GM18868 (cell line): Measurements from ENCODE around the gene EID2.
A peak's percentile ranks its signal among the peaks of the same experiment; 100 is the strongest.

Experiments
- ATAC-seq: cut with Tn5 transposase; IDR thresholded peaks from one replicate; pipeline ENCODE4 v1.9.1; 2021; ENCODE audit warnings: mild to moderate bottlenecking, moderate library complexity; ENCODE audit not compliant: unreplicated experiment

EID2 gene

DNA sequence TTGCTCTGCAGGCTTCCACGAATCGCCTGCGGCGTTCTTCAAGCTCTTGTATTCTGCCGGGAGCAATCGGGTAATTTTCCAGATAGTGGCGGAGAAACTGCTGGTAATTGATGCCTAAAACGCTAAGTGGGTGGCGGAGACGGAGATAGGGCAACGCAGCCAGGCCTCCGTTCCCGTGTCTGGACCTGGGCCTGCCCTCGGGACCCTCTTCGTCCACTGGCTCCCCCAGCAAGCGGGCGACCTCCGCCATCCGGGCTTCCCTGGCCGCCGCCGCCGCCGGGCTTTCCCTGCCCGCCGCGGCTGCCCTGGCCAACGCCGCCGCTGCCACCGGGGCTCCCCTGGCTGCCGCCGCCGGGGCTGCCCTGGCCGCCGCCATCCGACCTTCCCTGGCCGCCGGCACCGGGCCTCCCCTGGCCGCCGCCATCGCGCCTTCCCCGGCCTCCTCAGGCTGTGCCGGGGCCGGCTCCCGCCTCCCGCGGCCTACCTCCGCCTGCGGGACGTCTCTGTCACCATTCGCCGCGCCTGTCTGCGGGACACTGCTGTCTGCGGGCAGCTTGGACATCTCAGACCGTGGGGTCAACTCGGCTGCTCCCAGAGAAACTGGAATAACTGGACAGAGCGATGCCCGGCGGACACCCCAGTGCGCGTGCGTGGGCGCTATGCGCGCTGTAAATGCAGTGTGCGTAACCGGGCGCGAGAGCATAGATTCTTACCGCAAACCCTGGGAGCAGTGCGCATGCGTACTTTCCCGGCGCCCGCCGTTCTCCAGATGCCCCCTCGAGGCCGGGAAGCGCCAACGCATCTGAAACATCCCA is at the start of gene EID2:
EID2 (minus strand) TSS at position 644 of the 815 bp plus-strand sequence; CDS start at position 562, 82 bp downstream.
- ATAC-seq = peak; percentile 86

GRCh38 chr19:39588066-39588465 is 48.1 kb upstream of the EID2 start:
- no peak for ATAC-seq

- ATAC-seq = no peak
Observed at GRCh38 chr19:39587496-39587895, 47.5 kb upstream of the EID2 start.

- ATAC-seq = no peak
Observed at GRCh38 chr19:39582891-39583625, 43.1 kb upstream of the EID2 start.

DNA sequence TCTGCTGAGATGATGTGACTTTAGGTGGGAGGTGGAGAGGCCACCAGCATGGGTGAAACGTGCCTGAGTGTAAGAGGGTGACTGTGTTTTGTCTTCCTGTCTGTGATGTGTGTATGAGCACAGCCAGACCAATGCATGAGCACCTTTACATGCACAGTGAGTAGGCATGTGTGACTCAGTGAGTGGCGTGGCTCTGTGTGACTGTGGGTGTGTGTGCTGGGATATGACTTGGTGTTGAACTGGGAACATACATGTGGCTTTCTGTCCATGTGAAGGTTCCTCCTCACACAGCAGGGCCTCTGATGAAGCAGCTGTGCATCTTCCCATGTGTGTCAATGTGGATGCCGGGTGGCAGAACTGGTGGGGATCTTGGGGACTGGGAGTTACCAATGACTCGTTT is 42.5 kb upstream of the EID2 start:
- no peak for ATAC-seq

DNA sequence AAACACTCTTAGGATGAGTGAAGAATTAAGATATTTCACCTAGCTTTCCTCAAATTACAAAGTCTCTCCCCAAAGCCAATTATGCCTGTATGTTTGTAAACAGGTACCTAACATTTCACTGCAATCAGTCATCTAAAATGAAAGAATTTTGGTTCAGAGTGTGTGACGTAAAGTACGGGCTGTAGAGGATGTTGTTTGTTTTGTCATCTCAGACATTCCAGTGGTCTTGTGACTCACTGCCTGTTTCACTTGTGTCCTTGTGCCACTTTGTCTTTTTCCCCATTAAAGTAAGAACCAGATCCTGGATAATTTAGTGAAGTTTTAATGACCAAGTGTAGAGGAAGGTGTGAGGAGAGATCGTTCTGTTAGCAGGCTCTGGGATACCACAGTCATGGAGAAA is 28.6 kb upstream of the EID2 start:
- ATAC-seq = no peak

DNA sequence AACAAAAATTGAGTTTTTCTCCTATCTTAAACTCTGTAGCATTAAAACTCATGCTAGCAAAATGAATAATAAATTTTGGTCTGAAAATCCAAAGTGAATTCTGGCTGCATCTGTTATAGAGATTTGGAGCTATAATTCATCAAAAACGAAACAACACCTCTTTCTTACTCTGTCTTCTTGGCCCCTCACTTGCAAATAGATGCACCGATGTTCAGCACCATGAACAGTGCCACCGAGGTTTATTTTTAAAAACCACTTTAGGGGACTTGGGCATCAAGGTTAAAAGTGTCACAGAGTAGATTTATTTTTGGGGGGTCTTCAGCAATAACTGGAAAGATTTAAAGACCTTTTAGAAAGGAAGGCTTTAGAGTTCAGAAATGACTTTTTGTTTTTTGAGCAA is 26.1 kb upstream of the EID2 start:
- ATAC-seq = no peak

DNA sequence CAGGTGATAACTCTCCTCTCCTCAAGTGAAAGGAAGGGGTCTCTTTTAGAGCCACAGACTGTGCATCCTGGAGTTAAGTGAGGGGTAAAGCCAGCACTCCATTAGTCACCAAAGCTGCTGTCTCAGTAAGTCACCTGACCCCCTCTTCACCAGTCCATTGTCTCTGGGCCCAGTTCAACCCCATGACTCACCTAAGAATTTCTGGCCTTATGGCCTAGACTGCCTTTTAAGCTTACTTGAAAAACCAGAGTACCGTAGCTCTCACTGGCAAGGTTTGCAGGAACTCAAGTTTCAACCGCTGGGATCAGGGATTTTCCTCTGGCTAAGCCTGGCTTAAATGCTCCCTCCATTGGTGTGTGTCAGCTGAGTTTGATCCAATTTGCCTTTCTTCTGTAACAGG is 23.4 kb upstream of the EID2 start:
- no peak for ATAC-seq

- ATAC-seq = no peak
Observed at GRCh38 chr19:39558624-39559117, 18.7 kb upstream of the EID2 start.

DNA sequence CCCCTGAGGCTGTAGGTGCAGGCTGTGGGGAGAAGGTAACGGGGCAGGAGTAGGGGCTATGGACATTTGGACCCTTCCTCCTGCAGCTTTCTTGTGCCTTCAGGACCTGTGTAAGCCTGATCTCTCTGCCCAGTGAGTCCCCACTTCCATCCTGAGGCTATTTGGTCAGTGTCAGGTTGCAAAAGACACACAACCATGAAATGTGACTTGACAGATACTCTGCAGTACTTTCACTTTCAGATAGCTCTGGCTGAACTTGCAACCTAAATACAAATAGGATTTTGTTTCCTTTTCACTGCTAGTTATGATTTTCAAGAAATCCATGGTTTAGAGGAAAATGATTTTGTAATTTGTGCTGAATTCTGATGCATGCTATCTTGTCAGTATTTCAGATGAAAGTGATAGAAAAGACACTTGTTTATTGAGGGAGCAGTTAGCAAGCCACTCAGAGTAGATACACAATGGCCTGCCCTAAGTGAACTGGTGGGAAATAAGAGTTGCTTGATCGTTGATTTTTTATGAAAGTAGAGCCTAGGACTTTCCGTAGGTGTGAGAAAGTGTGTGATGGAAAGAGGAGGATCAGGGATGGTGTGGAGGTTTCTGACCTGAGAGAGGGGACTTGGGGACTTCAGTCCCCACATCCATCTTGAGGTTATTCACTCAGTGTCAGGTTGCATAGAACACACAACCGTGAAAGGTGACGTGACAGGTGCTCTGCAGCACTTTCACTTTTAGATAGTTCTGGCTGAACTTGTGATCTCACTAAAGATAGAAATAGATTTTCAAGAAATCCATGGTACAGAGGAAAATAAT is 18.1 kb upstream of the EID2 start:
- ATAC-seq = no peak

GRCh38 chr19:39555883-39556282 is 15.9 kb upstream of the EID2 start:
- ATAC-seq = no peak

- no peak for ATAC-seq
Observed at GRCh38 chr19:39554701-39555311, 14.8 kb upstream of the EID2 start.

- ATAC-seq = no peak
Observed at GRCh38 chr19:39553082-39553652, 13.2 kb upstream of the EID2 start.

- no peak for ATAC-seq
Observed at GRCh38 chr19:39550197-39550596, 10.2 kb upstream of the EID2 start.

DNA sequence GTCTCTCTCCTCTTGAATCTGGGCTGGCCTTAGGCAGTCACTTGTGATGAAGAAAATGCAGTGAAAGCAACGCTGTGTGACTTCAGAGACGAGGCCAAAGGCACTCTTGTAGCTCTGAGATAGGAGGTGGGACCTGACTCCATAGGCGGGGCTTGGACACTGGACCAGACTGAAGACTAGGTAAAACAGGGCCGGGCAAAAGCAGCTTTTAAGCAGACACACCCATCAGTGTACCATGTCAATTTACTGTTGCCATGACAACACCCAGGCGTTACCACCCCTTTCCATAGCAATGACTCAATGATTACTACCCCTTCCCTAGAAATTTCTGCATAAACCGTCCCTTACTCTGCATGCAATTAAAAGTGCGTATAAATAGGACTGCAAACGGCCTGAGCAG is 6.6 kb upstream of the EID2 start:
- ATAC-seq = no peak

- ATAC-seq = no peak
Observed at GRCh38 chr19:39544911-39545310, 5.0 kb upstream of the EID2 start.

DNA sequence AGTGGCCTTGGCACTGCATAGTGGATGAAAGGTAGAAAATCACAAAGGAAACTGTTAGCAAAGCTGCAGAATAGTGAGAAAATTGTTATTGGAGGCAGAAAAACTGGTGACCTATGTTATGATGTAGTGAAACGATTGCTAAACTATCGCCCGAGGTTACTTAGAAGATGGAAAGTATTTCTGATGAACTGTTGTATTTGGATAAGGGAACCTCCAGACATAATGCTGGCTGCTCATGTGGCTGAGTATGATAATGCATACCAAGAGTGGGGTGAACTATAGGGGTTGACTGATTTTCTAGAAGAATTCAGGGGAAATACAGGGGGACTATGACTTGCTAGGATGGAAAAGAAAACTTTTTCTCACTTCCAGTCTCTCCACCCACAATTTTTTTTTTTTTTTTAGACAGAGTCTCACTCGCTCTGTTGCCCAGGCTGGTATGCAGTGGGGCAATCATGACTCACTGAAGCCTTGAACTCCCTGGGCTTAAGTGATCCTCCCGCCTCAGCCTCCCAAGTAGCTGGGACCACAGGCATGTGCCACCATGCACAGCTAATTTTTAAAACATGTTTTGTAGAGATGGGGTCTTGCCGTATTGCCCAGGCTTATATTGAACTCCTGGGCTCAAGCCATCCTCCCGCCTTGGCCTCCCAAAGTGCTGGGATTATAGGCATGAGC is 4.4 kb upstream of the EID2 start:
- ATAC-seq = no peak

- no peak for ATAC-seq
Observed at GRCh38 chr19:39543477-39543857, 3.5 kb upstream of the EID2 start.

GRCh38 chr19:39542206-39542605 is 2.2 kb upstream of the EID2 start:
- ATAC-seq = no peak

GRCh38 chr19:39540333-39540673 is 342 bp upstream of the EID2 start:
- ATAC-seq = no peak
